G401.6 (cell line): ENCODE results near the gene FOLR3.
"Not testable (repeated sequence)": the region's sequence is repeated elsewhere in the genome, so short reads cannot be mapped to it uniquely, and the experiment has no call there.

ENCODE experiments used
- FAIRE-seq: peaks from 2 replicates; lab custom pipeline; 2012; peaks lifted over from hg19 to GRCh38; lab: Jason Lieb, UNC

The FOLR3 gene

GRCh38 chr11:72124046-72124445 lies 11.5 kb upstream of the FOLR3 start:
- no peak for FAIRE-seq

DNA sequence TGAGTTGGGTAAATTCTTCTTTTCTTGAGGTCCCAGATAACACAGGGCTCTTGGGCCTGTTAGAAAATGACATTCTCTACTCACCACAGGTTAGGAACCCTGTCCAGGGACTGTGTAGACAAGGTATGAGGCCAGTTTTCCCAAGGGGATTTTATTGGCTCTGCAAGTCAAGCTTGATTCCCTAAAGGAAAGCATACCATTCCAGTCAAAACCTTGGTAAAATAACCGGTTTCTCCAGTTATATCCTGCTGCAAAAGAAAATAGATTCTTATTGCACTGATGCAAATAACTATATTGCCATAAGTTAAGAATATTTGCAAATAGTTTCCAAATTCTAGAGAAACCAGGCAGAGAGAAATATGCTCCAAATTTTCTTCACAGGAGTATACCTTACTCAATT lies 9.6 kb upstream of the FOLR3 start:
- no peak for FAIRE-seq

- no peak for FAIRE-seq
Observed at GRCh38 chr11:72127923-72128322, 7.6 kb upstream of the FOLR3 start.

GRCh38 chr11:72129381-72129780 lies 6.1 kb upstream of the FOLR3 start:
- no peak for FAIRE-seq

DNA sequence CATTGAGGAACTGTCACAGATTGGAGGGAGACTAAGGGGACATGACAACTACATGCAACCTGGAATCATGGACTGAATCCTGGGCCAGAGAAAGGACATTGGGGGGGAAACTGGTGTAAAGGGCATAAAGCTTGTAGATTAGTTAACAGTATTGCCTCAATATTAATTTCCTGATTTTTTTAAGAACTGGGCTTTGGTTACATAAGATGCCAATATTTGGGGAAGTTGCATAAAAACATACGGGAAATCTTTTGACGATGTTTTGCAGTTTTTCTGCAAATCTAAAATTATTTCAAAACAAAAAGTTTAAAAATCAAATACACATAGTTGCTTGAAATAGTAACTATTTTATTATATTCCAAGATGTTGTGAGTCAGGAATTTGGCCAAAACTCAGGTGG lies 2.9 kb upstream of the FOLR3 start:
- no peak for FAIRE-seq

DNA sequence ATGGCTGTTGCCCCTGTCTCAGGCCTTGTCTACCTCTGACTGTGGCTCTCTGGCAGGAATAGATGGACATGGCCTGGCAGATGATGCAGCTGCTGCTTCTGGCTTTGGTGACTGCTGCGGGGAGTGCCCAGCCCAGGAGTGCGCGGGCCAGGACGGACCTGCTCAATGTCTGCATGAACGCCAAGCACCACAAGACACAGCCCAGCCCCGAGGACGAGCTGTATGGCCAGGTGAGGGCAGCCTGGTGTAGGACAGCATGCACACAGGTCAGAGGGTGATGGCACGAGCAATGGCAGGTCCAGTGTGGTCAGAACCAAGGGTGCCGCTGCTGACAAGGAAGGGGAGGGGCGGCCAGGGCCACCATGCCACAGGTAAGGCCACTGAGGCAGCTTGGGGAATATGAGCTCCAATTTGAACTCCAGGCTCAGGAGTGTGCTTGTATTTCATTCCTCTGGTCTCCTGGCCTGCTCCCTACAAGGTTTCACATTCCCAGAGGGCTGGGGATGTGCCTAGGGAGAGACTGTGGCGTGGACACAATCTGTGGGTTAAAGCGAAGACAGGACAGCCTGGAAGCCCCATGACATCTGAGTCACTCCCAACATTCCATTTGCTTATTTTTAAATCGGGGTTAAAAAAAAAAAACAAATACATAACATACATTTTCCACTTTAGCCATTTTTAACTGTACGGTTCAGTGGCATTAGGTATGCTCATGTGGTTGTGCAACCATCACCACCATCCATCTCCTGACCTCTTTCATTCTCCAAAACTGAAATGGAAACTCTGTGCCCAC lies 562 bp downstream of the FOLR3 start:
- no peak for FAIRE-seq

GRCh38 chr11:72136684-72137262 lies 1.2 kb downstream of the FOLR3 start:
- FAIRE-seq, result no peak

DNA sequence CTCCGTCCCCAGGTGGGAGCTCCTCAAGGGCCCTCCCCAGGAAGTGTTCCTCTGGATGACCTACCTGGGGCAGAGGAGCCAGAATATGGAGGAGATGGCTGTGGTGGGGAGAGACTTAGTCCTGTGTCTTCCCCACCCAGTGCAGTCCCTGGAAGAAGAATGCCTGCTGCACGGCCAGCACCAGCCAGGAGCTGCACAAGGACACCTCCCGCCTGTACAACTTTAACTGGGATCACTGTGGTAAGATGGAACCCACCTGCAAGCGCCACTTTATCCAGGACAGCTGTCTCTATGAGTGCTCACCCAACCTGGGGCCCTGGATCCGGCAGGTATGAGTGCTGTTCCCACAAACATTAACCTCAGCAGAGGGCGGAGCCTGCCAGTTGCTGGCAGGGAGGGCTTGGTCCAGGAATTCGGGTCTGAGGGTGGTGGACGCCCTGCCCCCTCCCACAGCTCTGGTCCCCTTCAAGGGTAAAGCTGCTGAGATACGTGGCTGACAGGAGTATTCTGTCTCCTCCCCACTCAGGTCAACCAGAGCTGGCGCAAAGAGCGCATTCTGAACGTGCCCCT lies 3.4 kb downstream of the FOLR3 start:
- FAIRE-seq, result no peak

GRCh38 chr11:72139500-72139899 lies 4.0 kb downstream of the FOLR3 start:
- FAIRE-seq, result no peak

GRCh38 chr11:72140661-72141060 lies 5.1 kb downstream of the FOLR3 start:
- no peak for FAIRE-seq

DNA sequence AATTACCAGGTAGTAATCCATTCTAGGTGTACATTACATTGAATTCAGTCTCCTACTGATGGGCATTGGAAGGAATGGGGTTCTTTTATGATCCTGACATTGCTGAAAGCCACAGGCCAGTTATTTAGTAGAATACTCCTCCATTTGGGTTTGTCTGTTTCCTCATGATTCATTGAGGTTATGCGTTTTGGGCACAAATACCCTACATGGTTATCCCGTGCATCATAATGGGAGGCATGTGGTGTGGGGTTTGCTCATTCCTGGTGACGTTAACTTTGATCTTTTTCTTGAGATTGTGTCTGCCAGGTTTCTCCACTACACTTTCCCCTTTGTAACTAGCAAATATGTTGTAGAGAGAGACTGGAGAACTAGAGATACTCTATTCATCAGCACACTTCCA lies 5.5 kb downstream of the FOLR3 start:
- FAIRE-seq, result no peak

DNA sequence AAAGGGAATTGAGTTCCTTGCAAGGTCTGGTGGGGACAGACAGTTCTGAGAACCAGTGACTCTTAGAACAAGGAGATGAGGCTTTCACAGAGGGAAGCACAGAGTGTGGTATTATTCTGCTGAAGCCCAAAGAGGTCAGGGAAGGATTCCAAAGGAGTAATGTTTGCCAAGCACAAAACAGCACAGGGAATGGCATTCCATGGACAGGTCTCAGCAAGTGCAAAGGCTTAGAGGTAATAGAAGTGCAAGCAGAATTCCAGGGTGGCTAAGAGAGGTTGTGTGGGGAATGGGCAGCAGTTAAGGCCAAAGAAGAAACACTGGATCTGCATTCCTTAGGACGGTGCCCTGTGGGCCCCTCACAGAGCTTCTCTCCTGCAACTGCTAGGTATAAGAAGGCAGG lies 6.6 kb downstream of the FOLR3 start:
- FAIRE-seq, result not testable (repeated sequence)

DNA sequence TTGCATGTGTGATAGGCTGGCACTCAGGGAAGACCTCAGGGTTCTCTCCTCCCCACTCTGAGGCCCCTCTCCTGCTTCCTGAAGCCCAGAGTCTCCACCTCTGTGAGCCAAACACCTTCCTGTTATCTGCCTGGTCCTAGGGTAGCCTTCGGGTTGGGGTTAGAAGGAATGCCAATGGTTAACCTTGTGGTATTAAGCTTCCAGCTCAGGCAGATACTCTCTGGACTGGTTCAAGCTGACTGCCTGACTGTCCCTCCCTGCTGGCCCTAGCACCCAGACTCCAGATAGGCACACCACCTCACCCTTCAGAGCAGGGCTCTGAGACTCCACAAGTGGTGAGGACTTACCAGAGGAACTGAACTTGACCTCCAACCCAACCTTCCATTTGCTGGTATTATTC lies 7.0 kb downstream of the FOLR3 start:
- not testable (repeated sequence) for FAIRE-seq

DNA sequence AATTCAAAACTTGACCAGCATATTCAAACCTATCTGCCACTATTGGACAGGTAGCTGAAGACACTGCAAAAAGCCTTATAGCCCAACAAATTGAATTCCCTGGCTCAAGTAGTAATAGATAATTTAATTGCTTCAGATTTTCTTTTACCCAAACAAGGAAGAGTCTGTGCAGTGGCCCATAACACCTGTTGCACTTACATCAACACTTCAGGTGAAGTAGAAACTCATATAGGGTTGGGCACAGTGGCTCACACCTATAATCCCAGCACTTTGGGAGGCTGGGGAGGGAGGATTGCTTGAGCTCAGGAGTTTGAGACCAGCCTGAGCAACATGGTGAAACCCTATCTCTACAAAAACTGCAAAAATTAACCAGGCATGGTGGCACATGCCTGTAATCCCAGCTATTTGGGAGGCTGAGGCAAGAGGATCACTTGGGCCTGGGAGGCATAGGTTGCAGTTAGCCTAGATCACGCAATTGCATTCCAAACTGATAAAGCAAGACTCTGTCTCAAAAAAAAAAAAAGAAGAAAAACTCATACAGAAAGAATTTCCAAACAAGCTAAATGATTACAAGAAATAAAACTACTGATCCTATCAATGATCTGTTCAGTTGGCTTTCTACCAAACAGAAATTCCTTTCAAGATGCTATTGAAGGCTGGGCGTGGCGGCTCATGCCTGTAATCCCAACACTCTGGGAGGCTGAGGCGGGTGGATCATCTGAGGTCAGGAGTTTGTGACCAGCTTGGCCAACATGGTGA lies 9.5 kb downstream of the FOLR3 start:
- no peak for FAIRE-seq

- no peak for FAIRE-seq
Observed at GRCh38 chr11:72146625-72147024, 11.1 kb downstream of the FOLR3 start.

DNA sequence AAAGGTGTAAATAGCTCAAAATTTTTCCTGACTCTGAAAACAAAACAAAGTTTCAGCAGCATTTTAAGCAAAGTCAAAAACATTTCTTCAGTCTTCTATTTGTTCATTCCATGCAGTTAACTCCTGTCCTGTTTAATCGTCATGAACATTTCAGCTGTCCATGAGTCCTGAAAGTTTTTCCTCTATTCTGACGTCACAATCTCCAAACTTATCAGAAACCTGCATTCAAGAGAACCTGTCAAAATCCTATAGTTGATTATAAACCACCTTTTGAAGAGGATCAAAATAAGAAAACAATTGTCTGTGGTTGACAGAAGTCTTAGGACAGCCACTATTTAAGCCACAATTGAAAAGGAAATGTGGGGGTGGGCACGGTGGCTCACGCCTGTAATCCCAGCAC lies 15.4 kb downstream of the FOLR3 start:
- no peak for FAIRE-seq

DNA sequence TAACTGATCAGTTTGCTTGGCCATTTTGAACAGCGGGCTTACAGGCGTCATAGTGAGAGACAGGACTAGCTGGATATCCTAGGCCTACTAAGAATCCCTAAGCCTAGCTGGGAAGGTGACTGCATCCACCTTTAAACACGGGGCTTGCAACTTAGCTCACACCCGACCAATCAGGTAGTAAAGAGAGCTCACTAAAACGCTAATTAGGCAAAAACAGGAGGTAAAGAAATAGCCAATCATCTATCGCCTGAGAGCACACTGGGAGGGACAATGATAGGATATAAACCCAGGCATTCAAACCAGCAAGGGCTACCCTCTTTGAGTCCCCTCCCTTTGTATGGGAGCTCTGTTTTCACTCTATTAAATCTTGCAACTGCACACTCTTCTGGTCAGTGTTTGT lies 18.3 kb downstream of the FOLR3 start:
- FAIRE-seq, result not testable (repeated sequence)

- no peak for FAIRE-seq
Observed at GRCh38 chr11:72154816-72155215, 19.3 kb downstream of the FOLR3 start.

- FAIRE-seq, result no peak
Observed at GRCh38 chr11:72155751-72156150, 20.2 kb downstream of the FOLR3 start.

GRCh38 chr11:72157131-72157530 lies 21.6 kb downstream of the FOLR3 start:
- no peak for FAIRE-seq

DNA sequence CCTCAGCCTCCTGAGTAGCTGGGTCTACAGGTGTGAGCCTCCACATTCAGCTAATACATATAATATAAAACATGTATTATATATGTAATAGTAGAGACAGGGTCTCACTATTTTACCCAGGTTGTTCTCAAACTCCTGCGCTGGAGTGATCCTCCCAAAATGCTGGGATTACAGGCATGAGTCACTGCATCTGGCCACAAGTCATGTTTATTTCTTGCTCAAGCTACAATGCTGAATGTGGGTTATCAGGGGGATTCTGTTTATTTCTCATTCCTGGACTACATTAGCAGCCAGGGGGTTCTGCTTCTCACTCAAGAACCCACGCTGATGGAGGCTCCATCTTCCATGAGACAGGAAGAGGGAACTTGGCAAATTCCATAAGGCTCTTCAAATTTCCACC lies 24.8 kb downstream of the FOLR3 start:
- no peak for FAIRE-seq

DNA sequence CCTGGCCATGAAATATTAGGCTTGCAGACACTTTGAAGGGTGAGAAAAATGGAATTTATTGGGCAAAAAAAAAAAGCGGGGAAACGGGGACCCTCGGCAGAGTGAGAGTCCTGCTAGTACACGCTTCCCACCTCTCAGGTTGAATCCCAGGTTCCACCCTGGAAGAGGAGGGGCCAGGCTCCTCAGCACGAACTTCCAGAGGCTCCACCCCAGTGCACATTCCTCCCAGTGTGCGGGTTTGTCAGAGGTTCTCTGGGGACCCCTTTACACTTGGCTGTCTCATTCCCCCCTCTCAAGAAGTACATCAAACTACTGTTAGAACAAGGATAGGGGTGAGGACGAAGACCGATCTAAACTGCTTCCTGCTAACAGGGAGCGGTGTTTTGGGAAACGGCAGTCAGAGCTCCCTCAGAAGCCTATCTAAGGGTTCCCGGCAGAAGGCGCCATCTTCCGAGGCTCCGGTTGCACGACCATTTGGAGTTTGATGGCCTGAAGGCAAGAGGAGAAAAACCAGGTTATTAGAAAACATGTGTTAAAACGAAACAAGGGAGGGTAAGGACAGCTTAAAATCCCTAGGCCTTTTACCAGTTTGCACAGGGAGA lies 27.5 kb downstream of the FOLR3 start:
- no peak for FAIRE-seq

DNA sequence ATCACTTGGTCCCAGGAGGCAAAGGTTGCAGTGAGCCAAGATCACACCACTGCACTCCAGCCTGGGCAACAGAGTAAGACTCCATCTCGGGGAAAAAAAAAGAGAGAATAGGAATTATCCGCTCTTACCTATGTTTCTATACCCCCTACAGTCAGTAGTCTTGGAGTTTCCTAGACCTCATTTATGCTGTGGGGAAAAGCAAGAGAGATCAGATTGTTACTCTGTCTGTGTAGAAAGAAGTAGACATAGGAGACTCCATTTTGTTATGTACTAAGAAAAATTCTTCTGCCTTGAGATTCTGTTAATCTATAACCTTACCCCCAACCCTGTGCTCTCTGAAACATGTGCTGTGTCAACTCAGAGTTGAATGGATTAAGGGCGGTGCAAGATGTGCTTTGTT lies 28.7 kb downstream of the FOLR3 start:
- not testable (repeated sequence) for FAIRE-seq
